HL-60/S4 treated with retinoic acid at 250 ng/mL for 4 days and 3 days (cell line): Measurements from ENCODE around the gene THBD.

ENCODE experiments used
- in situ Hi-C: fragments of 300-500 bp; cut with MboI; formaldehyde crosslinking; loops from 2 replicates; pipeline ENCODE4 v1.7.0; 2022; ENCODE audit warnings: low sequenced_read_pairs

THBD gene

GRCh38 chr20:23039136-23039875 lies 10.2 kb downstream of the THBD start:
- in situ Hi-C loops, result loop anchor here (25.0 kb wide), 1 partner anchor 702 kb away; no protein-coding TSS in a partner anchor

GRCh38 chr20:23037017-23037481 lies 12.4 kb downstream of the THBD start:
- in situ Hi-C loops, result loop anchor here (25.0 kb wide), 1 partner anchor 700 kb away; no protein-coding TSS in a partner anchor

- in situ Hi-C loops, result loop anchor here (25.0 kb wide), 1 partner anchor 699 kb away; no protein-coding TSS in a partner anchor
Measured at GRCh38 chr20:23036371-23036770, 13.1 kb downstream of the THBD start.

GRCh38 chr20:23035731-23036130 lies 13.7 kb downstream of the THBD start:
- in situ Hi-C loops, result loop anchor here (25.0 kb wide), 1 partner anchor 698 kb away; no protein-coding TSS in a partner anchor

GRCh38 chr20:23034721-23035671 lies 14.5 kb downstream of the THBD start, which contains the start of gene SSTR4:
Gene SSTR4 (plus strand): TSS chr20:23035312. CDS start chr20:23035484, 172 bp downstream.
- in situ Hi-C loops, result loop anchor here (25.0 kb wide), 1 partner anchor 698 kb away; no protein-coding TSS in a partner anchor

GRCh38 chr20:23033918-23034317 lies 15.6 kb downstream of the THBD start:
- in situ Hi-C loops, result loop anchor here (25.0 kb wide), 1 partner anchor 697 kb away; no protein-coding TSS in a partner anchor

GRCh38 chr20:23032750-23033078 lies 16.8 kb downstream of the THBD start:
- in situ Hi-C loops, result loop anchor here (25.0 kb wide), 1 partner anchor 695 kb away; no protein-coding TSS in a partner anchor

- in situ Hi-C loops, result loop anchor here (25.0 kb wide), 1 partner anchor 695 kb away; no protein-coding TSS in a partner anchor
Measured at GRCh38 chr20:23032056-23032749, 17.3 kb downstream of the THBD start.

- in situ Hi-C loops, result loop anchor here (25.0 kb wide), 1 partner anchor 694 kb away; no protein-coding TSS in a partner anchor
Measured at GRCh38 chr20:23031346-23031745, 18.1 kb downstream of the THBD start.

GRCh38 chr20:23029324-23029723 lies 20.1 kb downstream of the THBD start:
- in situ Hi-C loops, result loop anchor here (25.0 kb wide), 1 partner anchor 692 kb away; no protein-coding TSS in a partner anchor

- in situ Hi-C loops, result loop anchor here (25.0 kb wide), 1 partner anchor 691 kb away; no protein-coding TSS in a partner anchor
Measured at GRCh38 chr20:23028392-23028791, 21.1 kb downstream of the THBD start.

GRCh38 chr20:23027721-23028120 lies 21.8 kb downstream of the THBD start:
- in situ Hi-C loops, result loop anchor here (25.0 kb wide), 1 partner anchor 690 kb away; no protein-coding TSS in a partner anchor

GRCh38 chr20:23025503-23025902 lies 24.0 kb downstream of the THBD start:
- in situ Hi-C loops, result loop anchor here (25.0 kb wide), 1 partner anchor 688 kb away; no protein-coding TSS in a partner anchor

- in situ Hi-C loops, result loop anchor here (25.0 kb wide), 2 partner anchors 613 to 687 kb away; partner anchors contain the start of gene CST3
Measured at GRCh38 chr20:23024701-23025100, 24.8 kb downstream of the THBD start.

GRCh38 chr20:23023621-23024177 lies 25.8 kb downstream of the THBD start:
- in situ Hi-C loops, result loop anchor here (25.0 kb wide), 1 partner anchor 614 kb away; the partner anchor contains the start of gene CST3

- in situ Hi-C loops, result loop anchor here (25.0 kb wide), 1 partner anchor 614 kb away; the partner anchor contains the start of gene CST3
Measured at GRCh38 chr20:23022849-23023248, 26.6 kb downstream of the THBD start.

GRCh38 chr20:23021951-23022350 lies 27.5 kb downstream of the THBD start:
- in situ Hi-C loops, result loop anchor here (25.0 kb wide), 1 partner anchor 615 kb away; the partner anchor contains the start of gene CST3

GRCh38 chr20:23021541-23021940 lies 27.9 kb downstream of the THBD start:
- in situ Hi-C loops, result loop anchor here (25.0 kb wide), 1 partner anchor 616 kb away; the partner anchor contains the start of gene CST3
